ENCODE measurements around the gene MRPS34.

MRPS34 gene

DNA sequence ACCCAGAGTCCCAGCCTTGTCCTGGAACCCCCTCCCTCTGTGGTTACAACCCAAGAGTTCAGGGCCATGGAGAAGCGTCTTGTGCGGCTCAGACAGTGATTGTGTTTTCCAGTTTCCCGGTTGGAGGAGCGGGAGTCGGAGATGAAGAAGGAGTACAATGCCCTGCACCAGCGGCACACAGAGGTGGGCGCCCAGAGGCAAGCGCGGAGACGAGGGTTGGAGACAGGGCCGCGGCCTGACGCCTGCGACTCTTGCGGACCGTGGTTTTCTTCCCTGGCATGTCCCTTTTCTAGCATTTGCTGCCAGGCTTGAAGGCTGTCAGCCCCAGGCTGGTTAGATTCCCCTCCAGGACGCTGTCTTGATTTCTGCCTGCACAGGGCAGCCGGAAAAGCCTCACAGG is 43.9 kb downstream of the MRPS34 start:
- DNase-seq (ENCODE audit: low read depth in 2 of 2), result no peak

DNA sequence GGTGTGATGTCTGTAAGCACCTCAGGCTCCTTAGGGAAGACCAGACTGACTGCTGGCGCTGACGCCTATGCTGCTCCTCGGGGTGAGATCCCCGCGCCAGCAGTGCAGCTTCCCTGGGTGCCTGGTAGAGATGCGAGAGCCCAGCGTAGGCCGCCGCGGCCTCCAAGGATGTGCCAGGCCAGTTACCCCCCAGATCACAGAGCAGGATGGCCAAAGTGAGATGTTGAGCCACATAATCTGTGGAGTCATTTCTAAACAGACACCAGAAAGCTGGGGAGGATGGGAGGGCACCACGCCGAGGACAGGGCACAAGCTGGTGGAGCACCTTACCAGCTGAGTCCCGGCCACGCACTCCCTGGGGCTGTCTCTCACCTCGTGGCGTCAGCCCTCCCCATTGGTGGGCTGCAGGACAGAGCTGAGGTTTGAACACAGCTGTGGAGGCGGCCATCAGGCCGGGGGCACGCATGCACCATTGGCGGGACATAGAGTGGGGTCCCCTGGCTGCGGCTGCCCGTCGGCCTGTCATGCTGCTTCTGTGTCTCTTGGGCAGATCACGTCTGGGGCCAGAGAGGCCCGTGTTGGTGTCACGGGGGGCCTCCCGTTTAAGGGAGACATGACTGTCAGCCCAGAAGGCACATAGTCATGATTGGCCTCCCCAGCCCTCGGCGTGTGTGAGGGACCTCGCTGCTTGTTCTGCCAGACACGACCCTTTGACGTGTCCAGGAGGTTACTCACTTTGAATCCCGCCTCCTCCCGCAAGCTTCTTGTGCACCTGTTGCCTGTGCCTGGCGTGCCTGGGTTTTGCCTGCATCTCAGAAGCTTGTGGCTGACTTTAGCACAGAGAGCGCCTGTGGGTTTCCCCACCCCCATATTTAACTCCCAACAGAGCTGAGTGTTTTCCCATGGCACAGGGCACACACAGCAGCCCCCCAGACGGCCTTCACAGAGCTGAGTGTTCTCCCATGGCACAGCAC is 45.0 kb downstream of the MRPS34 start:
- no peak for DNase-seq (ENCODE audit: low read depth in 2 of 2)

DNA sequence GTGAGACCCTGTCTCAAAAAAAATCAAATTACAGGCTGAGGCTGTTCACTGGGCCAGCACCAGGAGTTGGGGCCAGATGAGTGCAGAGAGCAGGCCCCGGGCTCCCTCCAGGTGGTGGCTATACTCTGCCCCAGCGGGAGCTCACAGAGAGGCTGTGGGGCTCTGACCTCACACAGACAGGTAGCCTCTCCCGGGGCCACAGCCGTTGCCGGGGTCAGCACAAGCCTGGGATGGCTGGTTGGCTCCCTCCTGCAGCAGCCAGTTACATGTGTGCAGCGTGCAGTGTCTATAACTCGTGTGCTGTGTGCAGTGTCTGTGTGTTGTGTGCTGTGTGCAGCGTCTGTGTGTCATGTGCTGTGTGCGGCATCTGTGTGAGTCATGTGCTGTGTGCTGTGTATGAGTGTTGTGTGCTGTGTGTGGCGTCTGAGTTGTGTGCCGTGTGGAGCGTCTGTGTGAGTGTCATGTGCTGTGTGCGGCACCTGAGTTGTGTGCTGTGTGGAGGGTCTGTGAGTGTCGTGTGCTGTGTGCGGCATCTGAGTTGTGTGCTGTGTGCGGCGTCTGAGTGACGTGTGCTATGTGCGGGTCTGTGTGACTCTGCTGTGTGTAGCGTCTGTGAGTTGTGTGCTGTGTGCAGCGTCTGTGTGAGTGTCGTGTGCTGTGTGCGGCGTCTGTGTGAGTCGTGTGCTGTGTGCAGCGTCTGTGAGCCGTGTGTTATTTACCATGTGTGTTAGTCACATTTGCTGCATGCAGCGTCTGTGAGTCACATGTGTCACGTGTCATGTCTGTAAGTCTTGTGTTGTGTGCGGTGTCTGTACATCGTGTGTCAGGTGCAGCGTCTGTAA is 46.1 kb downstream of the MRPS34 start:
- no peak for DNase-seq (ENCODE audit: low read depth in 2 of 2)

DNA sequence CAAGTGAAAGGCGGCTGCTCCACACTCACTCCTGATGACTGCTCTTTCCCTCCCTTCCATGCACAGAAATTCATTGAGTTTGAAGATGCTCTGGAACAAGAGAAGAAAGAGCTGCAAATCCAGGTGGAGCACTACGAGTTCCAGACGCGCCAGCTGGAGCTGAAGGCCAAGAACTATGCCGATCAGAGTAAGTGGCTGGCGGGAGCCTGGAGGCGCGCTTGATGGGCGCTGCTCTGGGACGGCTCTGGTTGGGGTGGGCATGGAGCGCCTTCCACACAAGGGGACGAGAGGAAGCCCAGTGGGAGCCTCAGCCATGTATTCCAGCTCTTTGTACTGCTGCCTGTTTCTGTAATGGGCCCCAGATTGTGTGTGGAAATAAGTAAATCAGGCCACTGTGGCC is 48.4 kb downstream of the MRPS34 start:
- DNase-seq (ENCODE audit: low read depth in 2 of 2), result no peak

GRCh38 chr16:1723450-1724147 is 49.3 kb downstream of the MRPS34 start:
- no peak for DNase-seq (ENCODE audit: low read depth in 2 of 2)
